Left ventricle myocardium inferior (tissue), 1 donor: Measurements from ENCODE around the gene RERGL. TPM values are rescaled to one million over a fixed set of nuclear protein-coding genes. Genes with fewer than 3 reads are reported as not detected.
A peak's percentile ranks its signal among the peaks of the same experiment; 100 is the strongest.

Experiments
- DNase-seq: peaks from one replicate; pipeline ENCODE4 v3.0.0-alpha.2; 2020
- H3K27ac ChIP-seq: fragments of 200-600 bp; replicated peaks from 2 replicates; pipeline ENCODE4 v1.8.0; 2021
- H3K27me3 ChIP-seq: fragments of 200-600 bp; 2 replicates; pipeline ENCODE4 v1.8.0; 2021; ENCODE audit warnings: low read depth
- H3K36me3 ChIP-seq: fragments of 200-600 bp; 2 replicates; pipeline ENCODE4 v1.8.0; 2021
- H3K4me1 ChIP-seq: fragments of 200-600 bp; 2 replicates; pipeline ENCODE4 v1.8.0; 2021
- H3K4me3 ChIP-seq: fragments of 200-600 bp; 2 replicates; pipeline ENCODE4 v1.8.0; 2021; ENCODE audit warnings: mild to moderate bottlenecking, moderate library complexity
- H3K9me3 ChIP-seq: fragments of 200-600 bp; replicated peaks from 2 replicates; pipeline ENCODE4 v1.8.0; 2021
- CTCF ChIP-seq: fragments of 200-600 bp; IDR thresholded peaks from 2 replicates; pipeline ENCODE4 v1.8.0; 2021; ENCODE audit warnings: antibody characterized with exemption, mild to moderate bottlenecking, borderline replicate concordance
- intact Hi-C: fragments of 100-400 bp; cut with micrococcal nuclease; formaldehyde crosslinking; loops from one replicate; pipeline ENCODE4 v1.11.0; 2022
- long read RNA-seq: library from polyadenylated mRNA; unstranded; transcript quantifications from one replicate; pipeline ENCODE4 v2.0.0, GENCODE V29; 2021
- total RNA-seq: library from RNA; stranded (reverse); fragmentation: NEBNext Ultra II Directional; extraction: Animal tissue kit (Norgen Biotek cat#: 25700); gene quantifications from one replicate; pipeline ENCODE4 v1.2.1, GENCODE V29; 2021
- donor health status: DM: no; HTN: yes; CAD: no; lungs with severe emphysema.

RERGL gene
- total RNA-seq: 0.69 TPM
- long read RNA-seq: 0 reads

GRCh38 chr12:18090093-18090492 lies at the start of gene RERGL:
TSS of gene RERGL (minus strand) at chr12:18090193. CDS start at chr12:18090140, 53 bp downstream.
- Histone ChIP-seq H3K27ac (no peak within 1 kb of the TSS), H3K9me3 (peaks cover 14% of the 10 kb centered on the region), H3K36me3 (no peaks in the 10 kb centered on the region), H3K4me3 (peak within 1 kb of the TSS; percentile 10), H3K4me1 (no peaks in the 10 kb centered on the region), H3K27me3 (no peaks in the 10 kb centered on the region)
- intact Hi-C loops: no loop called here
- no peak for TF ChIP-seq CTCF
- DNase-seq: no peak

- H3K9me3 ChIP-seq: no peaks in the 10 kb centered on the region
- no peaks in the 10 kb centered on the region for H3K27me3 ChIP-seq
- H3K27ac ChIP-seq: no peak overlapping the region
- H3K4me3 ChIP-seq: no peak overlapping the region
- H3K4me1 ChIP-seq: peaks cover 13% of the 10 kb centered on the region
- no peaks in the 10 kb centered on the region for H3K36me3 ChIP-seq
- intact Hi-C loops: loop anchor here (10.0 kb wide), 1 partner anchor 86 kb away; no protein-coding TSS in a partner anchor
- DNase-seq: no peak
- TF ChIP-seq CTCF: no peak
Observed at GRCh38 chr12:18139254-18139653, 49.3 kb upstream of the RERGL start.

- Histone ChIP-seq H3K4me3 (no peak overlapping the region), H3K4me1 (no peaks in the 10 kb centered on the region), H3K27ac (no peak overlapping the region), H3K9me3 (no peaks in the 10 kb centered on the region), H3K36me3 (no peaks in the 10 kb centered on the region), H3K27me3 (no peaks in the 10 kb centered on the region)
- intact Hi-C loops: loop anchor here (10.0 kb wide), 1 partner anchor 89 kb away; no protein-coding TSS in a partner anchor
- no peak for DNase-seq
- no peak for TF ChIP-seq CTCF
Observed at GRCh38 chr12:18135509-18135908, 45.5 kb upstream of the RERGL start.

- Histone ChIP-seq H3K27ac (no peak overlapping the region), H3K9me3 (no peaks in the 10 kb centered on the region), H3K4me1 (no peaks in the 10 kb centered on the region), H3K27me3 (no peaks in the 10 kb centered on the region), H3K4me3 (no peak overlapping the region), H3K36me3 (no peaks in the 10 kb centered on the region)
- TF ChIP-seq CTCF: no peak
- intact Hi-C loops: loop anchor here (10.0 kb wide), 1 partner anchor 90 kb away; no protein-coding TSS in a partner anchor
- DNase-seq: no peak
Observed at GRCh38 chr12:18135086-18135485, 45.1 kb upstream of the RERGL start.

GRCh38 chr12:18130851-18131250 lies 40.9 kb upstream of the RERGL start:
- Histone ChIP-seq H3K36me3 (no peaks in the 10 kb centered on the region), H3K4me1 (no peaks in the 10 kb centered on the region), H3K27ac (no peak overlapping the region), H3K9me3 (peaks cover 17% of the 10 kb centered on the region), H3K27me3 (no peaks in the 10 kb centered on the region), H3K4me3 (no peak overlapping the region)
- no peak for TF ChIP-seq CTCF
- DNase-seq: no peak
- intact Hi-C loops: loop anchor here (10.0 kb wide), 1 partner anchor 94 kb away; no protein-coding TSS in a partner anchor
